ENCODE results near the gene ABLIM1. TPM values are rescaled to one million over a fixed set of nuclear protein-coding genes. Genes with fewer than 3 reads are reported as not detected.
A peak's percentile ranks its signal among the peaks of the same experiment; 100 is the strongest.

Gene ABLIM1
- total RNA-seq, 2 donors from 2014 or later, result 359 to 404 TPM

GRCh38 chr10:114537736-114538135, 120.3 kb downstream of the ABLIM1 start:
- peak overlapping the region; percentile 46 to 57 for H3K27ac ChIP-seq
- no peak for TF ChIP-seq CTCF (IDR thresholded peaks at IDR 0.05)
- H3K9me3 ChIP-seq, result no peaks in the 10 kb centered on the region
- no peaks in the 10 kb centered on the region for H3K27me3 ChIP-seq
- peaks cover 42% of the 10 kb centered on the region for H3K36me3 ChIP-seq
- no peak for DNase-seq (ENCODE audit: low spot score)
- H3K4me1 ChIP-seq, result peaks cover 0 to 50% of the 10 kb centered on the region in 2 donors
- H3K4me3 ChIP-seq, result no peak overlapping the region

- Histone ChIP-seq H3K27me3 (no peaks in the 10 kb centered on the region), H3K36me3 (peaks cover 42% of the 10 kb centered on the region), H3K4me3 (no peak overlapping the region), H3K4me1 (peaks cover 0 to 22% of the 10 kb centered on the region in 2 donors), H3K9me3 (no peaks in the 10 kb centered on the region), H3K27ac (no peak overlapping the region)
- TF ChIP-seq CTCF (IDR thresholded peaks at IDR 0.05), result no peak
- DNase-seq (ENCODE audit: low spot score), result no peak
Measured at GRCh38 chr10:114534571-114534981, 123.5 kb downstream of the ABLIM1 start.

- H3K4me1 ChIP-seq, result peaks cover 0 to 9% of the 10 kb centered on the region in 2 donors
- H3K4me3 ChIP-seq, result no peak overlapping the region
- DNase-seq (ENCODE audit: low spot score), result no peak
- no peaks in the 10 kb centered on the region for H3K9me3 ChIP-seq
- H3K27me3 ChIP-seq, result no peaks in the 10 kb centered on the region
- H3K36me3 ChIP-seq, result peaks cover 47% of the 10 kb centered on the region
- no peak overlapping the region for H3K27ac ChIP-seq
- TF ChIP-seq CTCF (IDR thresholded peaks at IDR 0.05), result no peak
Measured at GRCh38 chr10:114532226-114532625, 125.8 kb downstream of the ABLIM1 start.

- Histone ChIP-seq H3K4me1 (peaks cover 0 to 64% of the 10 kb centered on the region in 2 donors), H3K9me3 (no peaks in the 10 kb centered on the region), H3K4me3 (peak overlapping the region; percentile 38 to 40), H3K27me3 (no peaks in the 10 kb centered on the region), H3K27ac (peak overlapping the region; percentile 71 to 74), H3K36me3 (peaks cover 4% of the 10 kb centered on the region)
- no peak for TF ChIP-seq CTCF (IDR thresholded peaks at IDR 0.05)
- peak; percentile 88 for DNase-seq (ENCODE audit: low spot score)
Measured at GRCh38 chr10:114526504-114527238, 131.4 kb downstream of the ABLIM1 start.

- TF ChIP-seq CTCF (IDR thresholded peaks at IDR 0.05), result no peak
- Histone ChIP-seq H3K9me3 (no peaks in the 10 kb centered on the region), H3K27me3 (no peaks in the 10 kb centered on the region), H3K4me1 (peaks cover 0 to 65% of the 10 kb centered on the region in 2 donors), H3K36me3 (peaks cover 4% of the 10 kb centered on the region), H3K4me3 (peak overlapping the region; percentile 38 to 40), H3K27ac (peak overlapping the region; percentile 71 to 74)
- DNase-seq (ENCODE audit: low spot score), result no peak
Measured at GRCh38 chr10:114526126-114526503, 132.0 kb downstream of the ABLIM1 start.
